Measurements from ENCODE around the gene TLX2. TPM values are rescaled to one million over a fixed set of nuclear protein-coding genes. Genes with fewer than 3 reads are reported as not detected.
"Not testable (repeated sequence)": the region's sequence is repeated elsewhere in the genome, so short reads cannot be mapped to it uniquely, and the experiment has no call there.

TLX2 gene
- total RNA-seq (not detected), polyA plus RNA-seq (not detected)
- long read RNA-seq, donor 1 = 0 reads
- long read RNA-seq, donor 2 = 0 reads

DNA sequence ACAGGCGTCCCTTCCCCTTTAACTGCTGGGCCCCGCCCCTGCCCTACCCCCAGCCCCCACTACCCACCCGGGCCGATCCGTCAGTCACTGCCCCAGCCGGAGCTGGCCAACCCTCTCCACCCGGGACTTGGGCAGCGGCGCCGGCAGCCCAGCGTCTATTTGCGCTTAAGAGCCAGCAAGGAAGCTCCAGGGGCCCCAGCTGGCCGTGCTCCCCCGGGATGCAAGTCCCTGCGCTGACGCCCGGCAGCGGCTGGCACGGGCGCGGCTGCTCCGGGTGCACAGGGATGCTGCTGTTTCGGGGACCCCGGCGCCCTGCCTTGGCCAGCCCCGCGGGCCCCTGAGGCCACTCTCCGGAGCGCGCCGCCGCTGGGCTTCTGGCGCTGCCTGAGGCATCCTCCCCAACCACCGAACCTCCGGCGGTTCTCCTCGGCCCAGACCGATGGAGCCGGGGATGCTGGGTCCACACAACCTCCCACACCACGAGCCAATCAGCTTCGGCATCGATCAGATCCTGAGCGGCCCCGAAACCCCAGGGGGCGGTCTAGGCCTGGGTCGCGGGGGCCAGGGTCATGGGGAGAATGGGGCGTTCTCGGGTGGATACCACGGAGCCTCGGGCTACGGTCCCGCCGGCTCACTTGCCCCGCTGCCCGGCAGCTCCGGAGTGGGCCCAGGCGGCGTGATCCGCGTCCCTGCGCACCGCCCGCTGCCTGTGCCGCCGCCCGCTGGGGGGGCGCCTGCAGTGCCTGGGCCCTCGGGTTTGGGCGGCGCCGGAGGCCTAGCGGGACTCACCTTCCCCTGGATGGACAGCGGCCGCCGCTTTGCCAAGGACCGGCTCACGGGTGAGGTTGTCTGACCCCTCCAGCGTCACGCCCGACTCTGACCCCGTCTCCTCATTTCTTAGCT lies at the start of gene TLX2:
TSS of gene TLX2 (plus strand) at position 83 of the 903 bp plus-strand sequence. CDS start at position 440, 357 bp downstream.
- TF ChIP-seq, protein P1, sequence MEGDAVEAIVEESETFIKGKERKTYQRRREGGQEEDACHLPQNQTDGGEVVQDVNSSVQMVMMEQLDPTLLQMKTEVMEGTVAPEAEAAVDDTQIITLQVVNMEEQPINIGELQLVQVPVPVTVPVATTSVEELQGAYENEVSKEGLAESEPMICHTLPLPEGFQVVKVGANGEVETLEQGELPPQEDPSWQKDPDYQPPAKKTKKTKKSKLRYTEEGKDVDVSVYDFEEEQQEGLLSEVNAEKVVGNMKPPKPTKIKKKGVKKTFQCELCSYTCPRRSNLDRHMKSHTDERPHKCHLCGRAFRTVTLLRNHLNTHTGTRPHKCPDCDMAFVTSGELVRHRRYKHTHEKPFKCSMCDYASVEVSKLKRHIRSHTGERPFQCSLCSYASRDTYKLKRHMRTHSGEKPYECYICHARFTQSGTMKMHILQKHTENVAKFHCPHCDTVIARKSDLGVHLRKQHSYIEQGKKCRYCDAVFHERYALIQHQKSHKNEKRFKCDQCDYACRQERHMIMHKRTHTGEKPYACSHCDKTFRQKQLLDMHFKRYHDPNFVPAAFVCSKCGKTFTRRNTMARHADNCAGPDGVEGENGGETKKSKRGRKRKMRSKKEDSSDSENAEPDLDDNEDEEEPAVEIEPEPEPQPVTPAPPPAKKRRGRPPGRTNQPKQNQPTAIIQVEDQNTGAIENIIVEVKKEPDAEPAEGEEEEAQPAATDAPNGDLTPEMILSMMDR (IDR thresholded peaks at IDR 0.05) = no peak
- Histone ChIP-seq H3K4me3 (peak within 1 kb of the TSS; percentile 25), H3K27me3 (ENCODE audit: insufficient read depth in 3 of 3, low read length in 2 of 3) (peaks cover 0 to 97% (median 45%) of the 10 kb centered on the region in 3 donors), H3K27ac (no peak within 1 kb of the TSS), H3K9me3 (no peaks in the 10 kb centered on the region), H3K36me3 (ENCODE audit: insufficient read depth in 1 of 2, low read depth in 1 of 2) (no peaks in the 10 kb centered on the region), H3K4me1 (peaks cover 17% of the 10 kb centered on the region)
- intact Hi-C loops (cut with DNase I) = no loop called here
- ATAC-seq (peak in 1 of 4 donors; percentile 17), DNase-seq (no peak)
- 4 to 9% (median 7%) methylated on average over 75 to 82 of the region's 82 CpGs for WGBS, 3 donors

DNA sequence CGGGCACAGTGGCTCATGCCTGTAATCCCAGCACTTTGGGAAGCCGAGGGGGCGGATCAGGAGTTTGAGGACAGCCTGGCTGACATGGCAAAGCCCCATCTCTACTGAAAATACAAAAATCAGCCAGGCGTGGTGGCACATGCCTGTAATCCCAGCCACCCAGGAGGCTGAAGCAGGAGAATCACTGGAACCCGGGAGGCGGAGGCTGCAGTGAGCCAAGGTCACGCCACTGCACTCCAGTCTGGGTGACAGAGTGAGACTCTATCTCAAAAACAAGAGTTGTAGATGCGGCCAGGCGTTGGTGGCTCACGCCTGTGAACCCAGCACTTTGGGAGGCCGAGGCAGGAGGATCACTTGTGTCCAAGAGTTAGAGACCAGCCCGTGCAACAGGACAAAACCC lies 43.5 kb upstream of the TLX2 start:
- Histone ChIP-seq H3K4me3 (peak overlapping the region; percentile 99), H3K36me3 (ENCODE audit: insufficient read depth in 1 of 2, low read depth in 1 of 2) (peaks cover 0 to 30% of the 10 kb centered on the region in 2 donors), H3K4me1 (peaks cover 22% of the 10 kb centered on the region)
- H3K27ac ChIP-seq; ATAC-seq; H3K27me3 ChIP-seq (ENCODE audit: insufficient read depth in 3 of 3, low read length in 2 of 3); DNase-seq; H3K9me3 ChIP-seq; intact Hi-C loops (cut with DNase I): not testable (repeated sequence)
- WGBS, 3 donors = 89 to 94% (median 91%) methylated on average over 12 of the region's 12 CpGs

DNA sequence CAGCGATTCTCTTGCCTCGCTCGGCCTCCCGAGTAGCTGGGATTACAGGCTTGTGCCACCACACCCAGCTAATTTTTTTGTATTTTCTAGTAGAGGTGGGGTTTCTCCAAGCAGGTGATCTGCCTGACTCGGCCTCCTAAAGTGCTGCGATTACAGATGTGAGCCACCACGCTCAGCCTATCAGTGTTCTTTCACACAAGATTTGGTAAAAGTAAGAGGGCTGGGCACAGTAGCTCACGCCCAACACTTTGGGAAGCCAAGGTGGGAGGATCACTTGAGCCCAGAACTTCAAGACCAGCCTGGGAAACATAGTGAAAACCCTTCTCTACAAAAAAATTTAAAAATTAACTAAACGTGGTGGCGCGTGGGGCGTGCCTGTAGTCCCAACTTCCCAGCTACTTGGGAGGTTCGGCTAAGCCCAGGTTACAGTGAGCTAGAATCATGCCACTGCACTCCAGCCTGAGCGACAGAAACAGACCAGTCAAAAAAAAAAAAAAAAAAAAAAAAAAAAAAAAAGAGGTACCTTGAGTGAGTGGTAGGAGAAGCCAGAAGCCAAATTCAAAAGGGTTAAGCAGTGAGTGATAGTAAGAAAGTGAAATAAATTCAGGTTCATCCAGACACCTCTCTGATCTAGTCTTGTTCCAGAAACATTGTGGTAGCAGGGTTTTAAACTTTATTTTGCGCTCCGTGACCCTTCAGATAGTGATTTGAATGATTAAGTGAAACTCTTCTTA lies 42.8 kb upstream of the TLX2 start:
- Histone ChIP-seq H3K36me3 (ENCODE audit: insufficient read depth in 1 of 2, low read depth in 1 of 2) (peaks cover 2 to 31% of the 10 kb centered on the region in 2 donors), H3K4me1 (peaks cover 18% of the 10 kb centered on the region), H3K27ac (peak overlapping the region; percentile 94), H3K9me3 (no peaks in the 10 kb centered on the region), H3K4me3 (peak overlapping the region; percentile 99), H3K27me3 (ENCODE audit: insufficient read depth in 3 of 3, low read length in 2 of 3) (no peaks in the 10 kb centered on the region)
- no peak for ATAC-seq
- intact Hi-C loops (cut with DNase I) = no loop called here
- TF ChIP-seq, protein P1 (IDR thresholded peaks at IDR 0.05) = no peak
- WGBS, 3 donors = 54 to 63% (median 61%) methylated on average over 16 of the region's 16 CpGs
- DNase-seq = no peak

DNA sequence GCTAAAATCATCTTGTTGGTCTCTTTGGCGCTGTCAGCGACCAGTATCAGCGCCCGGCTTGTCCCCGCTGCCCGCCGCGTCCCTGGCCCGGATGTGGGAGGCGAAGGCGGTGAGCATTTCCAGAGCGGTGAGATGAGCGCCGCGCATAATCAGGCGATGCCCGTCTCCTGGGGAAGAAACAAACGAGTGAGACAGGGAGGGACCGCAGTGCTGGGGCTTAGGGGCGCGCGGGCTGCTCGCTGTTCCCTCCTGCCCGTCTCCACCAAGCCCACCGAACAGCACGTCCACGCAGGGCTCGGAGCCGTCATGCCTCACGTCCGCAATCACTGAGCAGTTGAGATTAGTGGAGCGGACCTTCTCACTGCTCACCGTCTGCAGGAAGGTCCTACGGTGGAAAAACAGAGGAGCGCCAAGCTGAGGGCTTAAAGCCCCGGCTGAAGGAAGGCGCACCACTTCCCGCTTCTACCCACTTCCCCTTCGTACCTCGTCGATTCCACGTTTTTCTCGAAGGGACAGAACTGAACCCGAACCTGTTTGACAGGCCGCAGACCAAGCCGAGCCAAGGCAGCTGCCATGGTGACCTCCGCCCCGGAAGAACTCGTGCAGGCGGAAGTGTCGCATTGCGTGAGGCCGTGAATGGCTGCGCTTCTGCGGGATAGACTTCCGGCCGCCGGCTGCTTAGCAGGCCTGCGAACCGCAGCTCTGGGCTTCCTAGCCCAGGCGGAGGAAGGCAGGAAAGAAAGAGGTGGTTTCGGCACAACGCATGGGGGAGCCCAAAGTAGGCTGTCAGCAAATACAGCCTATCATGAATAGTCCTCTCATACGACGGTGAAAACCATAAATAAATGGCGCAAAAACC lies 41.9 kb upstream of the TLX2 start, which contains the start of gene MRPL53:
TSS of gene MRPL53 (minus strand) at position 595 of the 859 bp plus-strand sequence. CDS start at position 575, 20 bp downstream.
- DNase-seq (peak; percentile 95 to 98), ATAC-seq (peak; percentile 93 to 97 (median 94))
- TF ChIP-seq, protein P1 (IDR thresholded peaks at IDR 0.05) = no peak
- intact Hi-C loops (cut with DNase I) = no loop called here
- Histone ChIP-seq H3K36me3 (ENCODE audit: insufficient read depth in 1 of 2, low read depth in 1 of 2) (peaks cover 2 to 31% of the 10 kb centered on the region in 2 donors), H3K4me3 (peak within 1 kb of the TSS; percentile 99), H3K4me1 (peaks cover 18% of the 10 kb centered on the region), H3K27ac (peak within 1 kb of the TSS; percentile 94), H3K27me3 (ENCODE audit: insufficient read depth in 3 of 3, low read length in 2 of 3) (no peaks in the 10 kb centered on the region), H3K9me3 (no peaks in the 10 kb centered on the region)
- 0 to 1% (median 1%) methylated on average over 66 of the region's 66 CpGs for WGBS, 3 donors

Measured in psoas muscle (tissue), 8 donors.